HUES64 (cell line): ENCODE results near the gene AIMP1.
A peak's percentile ranks its signal among the peaks of the same experiment; 100 is the strongest.
"Not testable (repeated sequence)": the region's sequence is repeated elsewhere in the genome, so short reads cannot be mapped to it uniquely, and the experiment has no call there.

Experiments used
- H3K27ac ChIP-seq: 2 replicates; pipeline ENCODE4 v1.7.0; 2013; ENCODE audit warnings: low read depth, low read length, inconsistent platforms
- H3K27me3 ChIP-seq: 2 replicates; pipeline ENCODE4 v1.6.1; 2013; ENCODE audit warnings: mild to moderate bottlenecking, low read length; ENCODE audit not compliant: insufficient read depth
- H3K36me3 ChIP-seq: 2 replicates; pipeline ENCODE4 v1.6.1; 2013; ENCODE audit warnings: mild to moderate bottlenecking, low read length; ENCODE audit not compliant: insufficient read depth
- H3K4me1 ChIP-seq: 2 replicates; pipeline ENCODE4 v1.6.1; 2013; ENCODE audit warnings: mild to moderate bottlenecking, low read length, moderate library complexity; ENCODE audit not compliant: insufficient read depth
- H3K4me3 ChIP-seq: 2 replicates; pipeline ENCODE4 v1.5.1; 2013; ENCODE audit warnings: mild to moderate bottlenecking, low read length, moderate library complexity
- H3K9ac ChIP-seq: 2 replicates; pipeline ENCODE4 v1.6.1; 2013; ENCODE audit warnings: mild to moderate bottlenecking, low read depth, low read length
- H3K9me3 ChIP-seq: 2 replicates; pipeline ENCODE4 v1.6.1; 2013; ENCODE audit warnings: low read depth, low read length; ENCODE audit not compliant: insufficient read depth
- WGBS: fragments of 150-250, 120-280 bp; methylation state at CpG from one replicate; pipeline ENCODE4 v1.1.7; 2013; ENCODE audit warnings: missing lambda C conversion rate; 5-methylcytosine and 5-hydroxymethylcytosine counted together

Gene AIMP1

GRCh38 chr4:106312997-106313522 lies 3.3 kb upstream of the AIMP1 start:
- Histone ChIP-seq H3K27ac (no peak overlapping the region), H3K4me3 (no peak overlapping the region), H3K9ac (no peak overlapping the region), H3K27me3 (no peaks in the 10 kb centered on the region), H3K9me3 (no peaks in the 10 kb centered on the region), H3K36me3 (peaks cover 4% of the 10 kb centered on the region), H3K4me1 (peaks cover 9% of the 10 kb centered on the region; the same call in 1 of the 2 replicates)
- WGBS = 95% methylated on average over 2 of the region's 3 CpGs

- Histone ChIP-seq H3K36me3 (peaks cover 4% of the 10 kb centered on the region; the same call in 1 of the 2 replicates), H3K4me3 (peak overlapping the region; percentile 86), H3K9me3 (no peaks in the 10 kb centered on the region), H3K9ac (peak overlapping the region; percentile 96; the same call in 1 of the 2 replicates), H3K27ac (no peak overlapping the region), H3K4me1 (peaks cover 9% of the 10 kb centered on the region; the same call in 1 of the 2 replicates), H3K27me3 (no peaks in the 10 kb centered on the region)
- 66% methylated on average over 3 of the region's 6 CpGs for WGBS
These were observed 1.4 kb upstream of the AIMP1 start for GRCh38 chr4:106314960-106315359.

DNA sequence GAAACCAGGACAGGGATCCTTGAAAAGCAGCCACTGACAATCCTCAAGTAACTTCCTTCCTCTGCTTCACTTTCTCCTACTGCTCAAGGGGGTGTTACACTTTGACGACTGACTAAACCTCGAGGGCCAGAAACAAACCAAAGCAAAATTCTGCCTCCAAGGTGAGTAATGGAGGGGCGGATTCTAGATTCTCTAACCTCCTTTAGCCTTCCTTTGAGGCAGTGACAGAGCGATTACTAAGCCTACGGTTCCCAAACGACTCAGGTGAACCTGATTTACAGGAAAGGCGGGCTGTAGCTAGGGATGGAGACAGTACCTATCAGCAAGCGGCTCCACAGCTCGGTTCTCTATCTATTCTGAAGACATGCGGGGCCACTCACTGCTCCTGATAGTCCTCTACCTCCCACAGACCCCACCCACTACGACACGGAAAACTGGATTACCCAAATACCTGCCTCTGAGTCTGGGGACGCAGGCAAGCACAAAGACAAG lies 828 bp upstream of the AIMP1 start:
- Histone ChIP-seq H3K27me3 (no peaks in the 10 kb centered on the region), H3K27ac (peak overlapping the region; percentile 88), H3K4me1 (peaks cover 9% of the 10 kb centered on the region; the same call in 1 of the 2 replicates), H3K36me3 (peaks cover 9% of the 10 kb centered on the region; the same call in 1 of the 2 replicates), H3K9me3 (no peaks in the 10 kb centered on the region), H3K9ac (peak overlapping the region; percentile 96), H3K4me3 (peak overlapping the region; percentile 86)
- WGBS = under 1% methylated on average over 12 of the region's 13 CpGs

GRCh38 chr4:106316773-106317409 lies 541 bp downstream of the AIMP1 start:
- peak overlapping the region; percentile 96 for H3K9ac ChIP-seq
- WGBS = 11% methylated on average over 13 of the region's 13 CpGs
- H3K4me1 ChIP-seq = peaks cover 9% of the 10 kb centered on the region; the same call in 1 of the 2 replicates
- H3K36me3 ChIP-seq = peaks cover 9% of the 10 kb centered on the region; the same call in 1 of the 2 replicates
- no peaks in the 10 kb centered on the region for H3K9me3 ChIP-seq
- H3K27me3 ChIP-seq = no peaks in the 10 kb centered on the region
- peak overlapping the region; percentile 88 for H3K27ac ChIP-seq
- peak overlapping the region; percentile 86 for H3K4me3 ChIP-seq

DNA sequence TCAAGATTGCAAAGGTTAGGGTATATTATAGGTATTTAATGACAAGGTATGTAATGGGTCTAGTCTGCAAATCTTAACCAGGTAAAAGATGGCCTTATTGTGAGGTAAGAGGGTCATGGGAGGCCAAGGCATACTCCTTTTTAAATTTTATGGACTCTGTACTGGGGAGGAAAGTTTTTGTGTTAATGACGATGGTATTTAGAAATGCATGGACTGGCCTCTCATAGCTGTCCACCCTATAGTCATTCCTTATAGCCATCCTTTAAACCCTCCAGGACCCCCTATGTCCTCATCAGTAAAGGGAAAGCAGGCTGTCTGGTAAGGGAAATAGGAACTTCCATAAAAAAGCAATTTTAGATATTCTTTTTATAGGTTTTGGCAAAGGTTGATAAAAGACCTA lies 1.5 kb downstream of the AIMP1 start:
- Histone ChIP-seq H3K4me3 (peak overlapping the region; percentile 86), H3K9ac (no peak overlapping the region; the same call in 1 of the 2 replicates)
- 100% methylated on average over 1 of the region's 1 CpG for WGBS

DNA sequence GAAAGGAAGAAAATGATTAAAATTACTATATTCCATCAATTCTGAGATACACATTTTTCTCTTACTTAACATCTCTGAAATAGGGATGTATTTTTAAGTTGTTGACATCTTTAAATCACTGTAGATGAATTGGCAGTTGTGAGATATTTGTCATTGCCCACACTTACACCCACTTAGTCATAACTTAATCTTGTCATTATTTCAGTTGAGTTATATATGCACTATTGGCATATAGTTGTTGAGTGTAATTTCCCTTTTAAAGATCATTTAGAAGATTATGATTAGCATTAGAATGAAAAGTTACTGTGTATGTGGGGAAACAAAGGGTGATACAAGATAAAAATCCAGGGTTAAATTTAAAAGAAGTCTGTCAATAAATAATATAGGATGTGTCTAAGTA lies 2.2 kb downstream of the AIMP1 start:
- Histone ChIP-seq H3K36me3 (peaks cover 9% of the 10 kb centered on the region; the same call in 1 of the 2 replicates), H3K9me3 (no peaks in the 10 kb centered on the region), H3K9ac (no peak overlapping the region), H3K27ac (no peak overlapping the region), H3K4me3 (no peak overlapping the region), H3K27me3 (no peaks in the 10 kb centered on the region), H3K4me1 (peaks cover 9% of the 10 kb centered on the region; the same call in 1 of the 2 replicates)

More for the DNA sequence above, 1.5 kb downstream of the AIMP1 start:
- Histone ChIP-seq H3K9me3 (no peaks in the 10 kb centered on the region), H3K36me3 (peaks cover 9% of the 10 kb centered on the region; the same call in 1 of the 2 replicates), H3K27ac (no peak overlapping the region; the same call in 1 of the 2 replicates), H3K4me1 (peaks cover 9% of the 10 kb centered on the region; the same call in 1 of the 2 replicates), H3K27me3 (no peaks in the 10 kb centered on the region)

DNA sequence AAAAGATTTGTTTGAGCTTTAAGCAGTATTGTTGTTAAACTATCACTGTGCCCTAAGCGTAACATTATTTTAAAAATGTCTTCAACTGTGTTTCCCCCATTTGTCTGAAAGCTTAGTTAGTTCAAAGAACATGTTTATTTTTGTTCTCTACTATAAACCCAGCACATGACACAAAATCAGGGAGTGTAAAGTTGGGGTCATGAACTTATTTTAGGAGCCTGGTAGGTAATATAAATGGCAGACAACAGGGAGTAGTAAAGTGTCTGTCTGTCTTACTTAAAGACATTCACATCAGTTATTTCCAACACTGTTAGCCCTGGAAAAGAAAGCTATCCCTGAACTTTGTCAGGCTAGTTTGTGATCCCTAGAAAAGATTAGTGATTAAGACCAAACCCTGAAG lies 3.9 kb downstream of the AIMP1 start:
- peaks cover 15% of the 10 kb centered on the region for H3K36me3 ChIP-seq
- no peak overlapping the region for H3K4me3 ChIP-seq
- peaks cover 20% of the 10 kb centered on the region for H3K4me1 ChIP-seq
- H3K9me3 ChIP-seq = no peaks in the 10 kb centered on the region
- H3K9ac ChIP-seq = no peak overlapping the region
- WGBS = no CpG with 5 or more reads among the region's 1 CpG
- H3K27me3 ChIP-seq = no peaks in the 10 kb centered on the region
- H3K27ac ChIP-seq = no peak overlapping the region

- not testable (repeated sequence) for H3K4me3 ChIP-seq, H3K9me3 ChIP-seq, H3K27me3 ChIP-seq, H3K9ac ChIP-seq, H3K27ac ChIP-seq
- Histone ChIP-seq H3K36me3 (peaks cover 20% of the 10 kb centered on the region), H3K4me1 (peaks cover 20% of the 10 kb centered on the region)
- 98% methylated on average over 34 of the region's 34 CpGs for WGBS
These were observed 4.8 kb downstream of the AIMP1 start for GRCh38 chr4:106321168-106321567.

- Histone ChIP-seq H3K4me1 (peaks cover 20% of the 10 kb centered on the region), H3K36me3 (peaks cover 26% of the 10 kb centered on the region)
- not testable (repeated sequence) for H3K9me3 ChIP-seq, H3K27ac ChIP-seq, H3K27me3 ChIP-seq, H3K4me3 ChIP-seq, H3K9ac ChIP-seq
- 56% methylated on average over 6 of the region's 6 CpGs for WGBS
These were observed 5.5 kb downstream of the AIMP1 start for GRCh38 chr4:106321814-106322213.

- Histone ChIP-seq H3K27me3 (no peaks in the 10 kb centered on the region), H3K36me3 (peaks cover 39% of the 10 kb centered on the region), H3K4me3 (no peak overlapping the region), H3K9me3 (no peaks in the 10 kb centered on the region), H3K4me1 (peaks cover 10% of the 10 kb centered on the region), H3K9ac (no peak overlapping the region), H3K27ac (no peak overlapping the region)
These were observed 6.8 kb downstream of the AIMP1 start for GRCh38 chr4:106323119-106323518.

DNA sequence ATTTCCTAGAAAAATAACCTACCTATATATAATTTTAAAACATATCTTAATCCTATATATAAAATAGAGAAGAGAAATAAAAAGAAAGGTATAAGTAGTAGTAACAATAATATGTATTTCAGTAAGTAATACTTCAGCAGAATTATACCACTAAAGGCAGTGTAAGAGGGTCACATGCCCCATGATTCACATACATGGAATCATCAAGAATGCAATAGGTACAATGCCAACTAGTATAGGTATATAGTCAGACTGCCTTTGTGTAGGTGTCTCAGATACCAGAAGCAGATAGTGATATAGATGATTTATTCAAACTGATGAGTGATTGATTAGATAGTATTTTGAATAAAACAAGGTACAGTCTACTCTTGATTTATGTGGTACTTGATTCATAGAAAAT lies 9.4 kb downstream of the AIMP1 start:
- Histone ChIP-seq H3K36me3 (peaks cover 55% of the 10 kb centered on the region), H3K4me1 (peaks cover 10% of the 10 kb centered on the region), H3K27ac (no peak overlapping the region), H3K9ac (no peak overlapping the region), H3K27me3 (no peaks in the 10 kb centered on the region), H3K4me3 (no peak overlapping the region), H3K9me3 (no peaks in the 10 kb centered on the region)
